ENCODE measurements around the gene RBBP8NL.
A peak's percentile ranks its signal among the peaks of the same experiment; 100 is the strongest.
"Not testable (repeated sequence)": the region's sequence is repeated elsewhere in the genome, so short reads cannot be mapped to it uniquely, and the experiment has no call there.

The RBBP8NL gene

DNA sequence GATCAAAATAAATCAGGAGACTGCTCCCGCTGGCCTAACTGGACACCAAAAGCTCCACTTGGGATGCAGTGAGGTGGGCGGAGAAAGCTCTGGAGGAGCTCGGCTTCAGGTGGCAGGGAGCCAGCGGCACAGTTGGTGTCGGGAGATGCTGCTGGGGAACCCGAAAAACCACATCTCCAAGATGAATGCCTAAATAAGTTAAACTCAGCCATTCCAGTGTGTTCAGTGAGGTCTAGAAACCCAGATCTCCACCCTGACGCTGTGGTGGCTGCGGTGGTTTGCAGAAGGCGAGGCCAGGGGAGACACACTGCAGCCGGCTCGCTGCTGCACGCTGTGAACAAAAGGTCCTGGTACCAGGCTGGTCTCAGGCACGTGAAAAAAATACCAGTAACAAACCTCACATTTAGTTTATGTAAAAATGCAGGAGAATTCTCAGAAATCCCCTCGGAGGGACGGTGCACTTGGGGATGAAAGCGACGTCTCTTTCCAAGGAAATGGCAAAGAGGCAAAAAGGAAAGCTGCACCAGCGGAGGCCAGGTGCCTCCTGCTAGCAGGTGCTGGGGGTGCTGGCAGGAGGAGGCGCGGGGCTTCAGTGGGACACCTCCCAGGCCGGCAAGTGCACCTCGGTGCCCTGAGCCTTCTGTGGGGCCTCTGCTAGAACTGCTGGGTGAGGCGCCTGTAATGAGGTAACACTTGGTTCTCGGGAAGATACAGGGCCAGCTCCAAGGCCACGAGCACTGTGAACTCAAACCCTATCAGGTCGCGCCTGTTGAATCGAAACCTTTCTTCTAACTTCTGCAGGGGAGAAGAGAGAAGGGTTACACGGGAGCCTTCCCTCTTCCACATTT lies 36.8 kb downstream of the RBBP8NL start:
- DNase-seq, result no peak

GRCh38 chr20:62389601-62390087 lies 37.7 kb downstream of the RBBP8NL start:
- DNase-seq, result no peak

DNA sequence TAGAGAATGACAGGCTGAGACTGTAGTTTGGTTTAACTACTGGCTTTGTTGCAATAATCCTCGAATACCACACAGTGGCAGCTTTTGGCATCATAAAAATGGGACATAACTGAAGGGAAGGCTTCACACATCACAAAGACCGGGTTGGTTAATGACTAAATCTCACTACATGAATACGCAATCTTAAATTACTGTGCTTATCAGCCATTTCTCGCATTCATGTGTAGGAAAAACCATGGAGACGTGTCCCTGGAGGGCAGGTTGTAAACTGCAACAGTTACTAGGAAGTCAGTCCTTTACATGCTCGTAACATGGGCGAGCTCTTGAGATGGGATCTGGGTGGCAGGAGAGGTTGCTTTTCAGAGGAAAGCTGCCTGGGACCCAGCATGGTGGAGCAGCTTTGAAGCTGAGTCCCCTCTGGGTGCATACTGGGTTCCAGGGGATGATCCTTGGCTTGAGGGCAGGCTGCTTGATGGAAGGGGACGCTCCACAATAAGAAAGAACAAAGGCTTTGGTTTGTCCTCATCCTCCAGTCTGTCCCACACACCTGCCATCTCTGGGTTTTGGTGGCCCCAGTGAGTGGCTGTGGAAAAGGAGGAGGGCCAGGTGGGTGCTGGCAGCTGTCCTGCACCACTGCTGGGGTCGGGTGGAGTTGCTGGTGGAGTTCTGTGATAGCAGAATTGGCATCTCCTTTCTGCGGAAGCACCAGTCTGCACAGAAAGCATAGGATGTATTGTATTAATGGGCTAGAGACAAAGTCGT lies 38.3 kb downstream of the RBBP8NL start:
- no peak for DNase-seq

GRCh38 chr20:62387933-62388635 lies 39.3 kb downstream of the RBBP8NL start:
- no peak for DNase-seq

GRCh38 chr20:62387219-62387913 lies 40.0 kb downstream of the RBBP8NL start:
- no peak for DNase-seq

- DNase-seq, result peak; percentile 91
Measured at GRCh38 chr20:62386383-62387218, 40.7 kb downstream of the RBBP8NL start, which contains the start of gene RPS21. Gene RPS21 (plus strand): TSS chr20:62387103. CDS start chr20:62387339, 236 bp downstream.

DNA sequence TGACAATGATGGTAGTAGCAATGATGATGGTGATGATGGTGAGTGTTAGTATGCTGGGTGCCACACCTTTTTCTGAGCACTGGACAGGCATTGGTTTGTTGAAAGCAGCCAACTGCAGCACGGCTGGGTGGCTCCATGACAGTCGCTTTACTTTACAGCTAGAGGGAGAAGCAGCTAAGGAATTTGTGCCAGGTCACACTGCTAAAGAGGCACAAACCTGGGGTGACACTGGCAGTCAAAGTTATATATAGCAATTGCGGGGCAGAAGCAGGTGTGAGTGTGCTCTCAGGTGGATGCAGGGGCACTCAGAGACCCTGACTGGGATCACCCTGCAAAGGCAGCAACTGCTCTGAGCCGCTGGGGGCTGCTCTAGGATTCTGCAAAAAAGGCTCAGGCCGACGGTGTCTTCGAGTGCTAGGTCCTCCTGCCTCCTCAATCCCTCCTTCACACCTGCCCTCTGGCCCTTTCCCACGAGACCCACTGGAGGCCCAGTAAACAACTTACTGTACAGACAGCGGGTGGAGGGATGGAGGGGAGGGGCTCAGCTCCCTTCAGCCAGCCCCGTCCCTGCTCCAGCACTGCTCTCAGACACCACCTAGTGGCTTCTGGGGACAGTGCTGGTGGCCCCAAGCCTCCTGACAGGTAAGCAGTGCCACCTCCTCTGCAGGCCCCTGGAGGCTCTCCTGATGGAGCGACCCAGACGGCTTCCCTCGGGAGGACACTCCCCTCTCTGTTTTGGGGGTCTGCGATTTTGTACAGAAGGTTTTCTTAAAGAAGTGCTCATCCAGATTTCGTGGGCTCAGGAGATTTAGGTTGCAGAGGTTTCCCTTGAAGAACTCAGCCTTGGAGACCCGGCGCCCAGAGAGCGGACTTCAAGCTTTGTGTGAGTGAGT lies 44.8 kb downstream of the RBBP8NL start:
- peak; percentile 65 for DNase-seq

- no peak for DNase-seq
Measured at GRCh38 chr20:62381842-62382241, 45.5 kb downstream of the RBBP8NL start.

- DNase-seq, result no peak
Measured at GRCh38 chr20:62381202-62381797, 46.0 kb downstream of the RBBP8NL start.

GRCh38 chr20:62378215-62378614 lies 49.1 kb downstream of the RBBP8NL start:
- DNase-seq, result no peak

DNA sequence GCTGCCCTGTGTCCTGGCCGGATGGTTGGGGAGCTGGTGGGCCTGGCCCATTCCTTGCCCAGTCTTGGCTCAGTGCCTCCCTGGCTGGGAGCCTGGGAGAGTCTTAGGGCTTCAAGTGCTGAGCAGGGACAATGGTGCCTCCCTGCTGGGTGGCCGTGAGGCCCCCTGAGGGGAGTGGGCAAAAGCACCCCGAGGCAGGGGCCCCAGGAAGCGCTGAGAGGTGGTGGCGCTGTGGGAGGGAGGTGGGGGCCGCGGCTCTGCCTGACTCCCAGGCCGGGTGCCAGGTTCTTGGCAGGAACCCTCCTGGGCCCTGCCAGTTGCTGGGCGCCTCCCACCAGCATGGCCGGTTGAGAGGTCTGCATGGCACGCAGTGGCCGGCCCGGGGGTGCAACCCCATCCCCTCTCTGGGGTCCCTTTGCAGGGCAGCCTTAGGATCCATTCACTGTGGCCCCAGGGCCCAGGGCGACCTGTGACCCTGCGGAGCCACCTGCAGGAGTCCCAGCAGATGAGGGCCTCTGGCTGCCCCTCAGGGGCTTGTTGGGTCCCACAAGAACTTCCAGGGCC lies 49.6 kb downstream of the RBBP8NL start:
- DNase-seq, result no peak

- no peak for DNase-seq
Measured at GRCh38 chr20:62377064-62377461, 50.3 kb downstream of the RBBP8NL start.

- DNase-seq, result no peak
Measured at GRCh38 chr20:62376112-62377063, 51.0 kb downstream of the RBBP8NL start.

- no peak for DNase-seq
Measured at GRCh38 chr20:62374331-62375152, 52.8 kb downstream of the RBBP8NL start.

DNA sequence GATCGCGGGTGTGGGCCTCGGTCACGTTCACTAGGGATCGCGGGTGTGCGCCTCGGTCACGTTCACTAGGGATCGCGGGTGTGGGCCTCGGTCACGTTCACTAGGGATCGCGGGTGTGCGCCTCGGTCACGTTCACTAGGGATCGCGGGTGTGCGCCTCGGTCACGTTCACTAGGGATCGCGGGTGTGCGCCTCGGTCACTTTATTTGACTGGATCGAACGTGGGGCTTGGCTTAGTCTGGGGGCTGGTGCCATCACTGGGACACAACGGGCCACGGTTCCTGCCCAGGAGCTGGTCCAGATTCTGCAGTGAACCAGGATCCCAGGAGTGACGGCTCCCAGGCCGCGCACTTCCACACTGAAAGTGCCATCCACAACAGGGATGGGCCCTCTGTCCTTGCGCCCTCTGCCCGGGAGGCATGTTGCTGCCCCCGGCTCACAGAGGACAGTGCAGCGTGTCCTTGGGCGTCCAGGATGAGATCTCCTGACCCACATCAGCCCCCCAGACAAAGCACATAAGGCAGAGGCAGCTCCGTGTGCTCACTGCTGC lies 53.6 kb downstream of the RBBP8NL start:
- not testable (repeated sequence) for DNase-seq

- DNase-seq, result no peak
Measured at GRCh38 chr20:62372042-62372993, 55.0 kb downstream of the RBBP8NL start.

All from T-helper 9 cell (primary cell).